Activated CD4-positive, CD25-positive, alpha-beta regulatory T cell treated with anti-CD3 and anti-CD28 coated beads, Interleukin-2, amount 50 U/mL, for 72 hours (primary cell): ENCODE data around the gene KCTD17.
A peak's percentile ranks its signal among the peaks of the same experiment; 100 is the strongest.

Experiments used
- DNase-seq: peaks from one replicate; pipeline ENCODE4 v3.0.0; 2021

The KCTD17 gene

DNA sequence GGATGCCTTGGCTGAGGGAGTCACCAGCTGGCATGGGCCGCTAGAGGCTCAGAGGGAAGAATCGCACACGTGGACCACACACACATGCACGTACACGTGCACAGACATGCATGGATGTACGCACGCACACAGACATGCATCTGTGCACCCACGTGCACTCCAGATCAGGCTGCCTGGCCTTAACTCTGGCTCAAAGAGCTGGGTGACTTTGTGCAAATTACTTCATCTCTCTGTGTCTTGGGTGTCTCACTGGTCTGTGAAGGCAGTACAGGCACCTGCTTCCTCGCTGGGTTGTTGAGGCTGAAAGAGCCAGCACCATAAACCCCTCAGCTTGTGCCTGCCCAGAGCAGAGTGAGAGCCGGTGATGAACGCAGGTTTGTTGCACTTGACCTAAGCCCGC lies 29.3 kb downstream of the KCTD17 start:
- DNase-seq, result no peak

DNA sequence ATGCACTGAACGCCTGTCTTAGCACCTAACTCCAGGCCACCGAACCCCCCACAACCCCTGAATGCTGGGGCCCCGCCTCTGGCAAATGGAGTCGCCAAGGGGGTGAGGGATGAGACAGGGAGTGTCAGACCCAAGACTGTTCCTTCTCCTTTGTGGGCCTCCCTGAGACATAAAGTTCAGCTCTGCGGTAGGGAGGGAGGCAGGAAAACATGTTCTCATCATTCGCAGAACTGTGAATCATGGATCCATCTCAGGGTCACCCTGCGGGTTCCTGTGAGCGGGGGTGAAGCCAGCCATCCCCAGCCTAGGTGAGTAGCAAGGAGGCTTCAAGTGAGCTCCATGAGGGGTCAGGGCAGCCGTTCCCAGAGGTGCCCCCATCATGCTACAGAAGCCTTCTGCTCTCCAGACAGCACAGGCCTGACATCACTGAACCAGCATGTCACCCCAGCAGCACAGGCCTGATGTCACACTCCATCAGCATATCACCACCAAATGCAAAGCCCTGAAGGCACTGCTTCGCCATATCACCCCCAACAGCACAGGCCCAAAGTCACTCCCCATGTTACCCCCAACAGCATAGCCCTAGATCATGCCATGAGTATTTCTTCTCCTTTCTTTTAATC lies 30.8 kb downstream of the KCTD17 start:
- DNase-seq, result no peak

DNA sequence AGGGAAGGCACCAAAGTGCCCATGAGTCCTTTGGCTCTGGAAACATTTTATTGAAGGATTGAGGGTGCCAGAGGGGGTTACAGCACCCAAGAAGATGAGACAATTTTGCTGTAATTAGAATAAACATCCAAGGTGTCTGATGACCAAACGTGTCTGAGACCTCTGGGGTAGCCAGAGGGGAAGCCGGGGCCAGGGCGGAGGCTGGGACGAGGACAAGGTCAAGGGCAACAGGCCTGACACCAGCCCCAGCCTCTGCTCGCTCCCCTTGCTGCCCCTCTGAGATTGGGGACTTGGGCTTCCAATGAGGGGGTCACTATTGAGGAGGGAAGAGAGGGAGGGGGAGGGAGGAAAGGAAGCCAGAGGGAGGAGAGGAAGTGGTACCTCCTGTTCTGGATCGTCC lies 32.4 kb downstream of the KCTD17 start:
- DNase-seq, result no peak

DNA sequence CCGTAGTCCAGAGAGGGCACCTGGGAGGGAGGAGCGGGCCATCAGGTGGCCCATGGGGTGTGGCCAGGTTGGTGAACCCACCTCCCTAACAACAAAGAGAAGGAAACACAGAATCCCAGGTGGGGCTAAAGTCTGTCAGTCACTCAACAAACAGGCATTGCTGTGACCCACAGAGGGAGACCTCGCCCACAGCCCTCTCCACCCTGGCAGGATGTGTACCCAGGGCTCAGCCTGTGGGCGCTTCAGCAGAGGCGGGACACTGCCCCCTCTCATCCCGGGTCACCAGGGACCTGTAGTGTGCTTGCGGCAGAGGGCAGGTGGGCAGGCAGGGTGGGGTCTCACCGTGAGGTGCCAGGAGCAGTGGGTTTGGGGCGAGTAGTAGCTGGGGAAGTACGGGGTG lies 32.8 kb downstream of the KCTD17 start:
- DNase-seq, result no peak

DNA sequence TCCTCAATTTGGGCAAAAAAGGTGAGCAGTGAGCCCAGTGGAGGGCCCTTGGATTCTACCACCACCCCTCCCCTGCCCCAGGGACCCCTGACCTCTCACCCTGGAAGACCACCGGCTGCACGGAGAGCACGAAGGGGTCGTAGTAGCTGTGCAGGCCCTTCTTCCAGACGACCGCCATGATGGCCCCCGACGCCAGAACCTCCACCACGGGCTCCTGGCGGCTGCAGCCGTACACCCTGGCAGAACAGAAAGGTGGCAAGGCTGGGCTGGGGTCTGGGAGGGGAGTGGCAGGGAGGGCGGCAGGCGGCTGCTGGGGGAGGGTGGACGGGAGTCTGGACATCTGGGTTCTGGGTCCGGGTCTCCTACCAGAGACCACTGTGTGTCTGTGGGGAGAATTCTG lies 34.6 kb downstream of the KCTD17 start:
- DNase-seq, result no peak

DNA sequence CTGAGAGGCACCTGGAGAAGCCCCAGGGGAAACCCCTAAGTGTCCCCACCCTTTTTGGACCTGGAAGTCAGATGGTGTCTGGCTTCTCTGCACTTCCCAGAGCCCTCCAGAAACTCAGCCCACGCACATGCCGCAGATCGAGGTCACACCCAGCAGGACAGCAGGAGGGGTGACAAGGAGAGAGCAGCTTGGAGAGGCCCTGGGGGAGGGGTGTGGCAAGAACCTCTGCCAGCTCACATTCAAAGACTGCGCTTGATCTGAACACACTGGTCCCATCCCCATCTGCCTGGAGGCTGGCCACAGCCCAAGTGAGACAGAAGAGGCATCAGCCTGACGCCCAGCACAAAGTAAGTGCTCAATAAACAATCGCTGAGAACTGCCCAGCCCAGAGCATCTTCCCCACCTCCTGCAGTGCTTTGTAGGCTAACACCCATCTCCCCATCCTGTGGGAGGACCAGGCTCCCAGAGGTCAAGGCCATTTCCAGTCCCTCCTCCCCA lies 36.6 kb downstream of the KCTD17 start:
- DNase-seq, result no peak

DNA sequence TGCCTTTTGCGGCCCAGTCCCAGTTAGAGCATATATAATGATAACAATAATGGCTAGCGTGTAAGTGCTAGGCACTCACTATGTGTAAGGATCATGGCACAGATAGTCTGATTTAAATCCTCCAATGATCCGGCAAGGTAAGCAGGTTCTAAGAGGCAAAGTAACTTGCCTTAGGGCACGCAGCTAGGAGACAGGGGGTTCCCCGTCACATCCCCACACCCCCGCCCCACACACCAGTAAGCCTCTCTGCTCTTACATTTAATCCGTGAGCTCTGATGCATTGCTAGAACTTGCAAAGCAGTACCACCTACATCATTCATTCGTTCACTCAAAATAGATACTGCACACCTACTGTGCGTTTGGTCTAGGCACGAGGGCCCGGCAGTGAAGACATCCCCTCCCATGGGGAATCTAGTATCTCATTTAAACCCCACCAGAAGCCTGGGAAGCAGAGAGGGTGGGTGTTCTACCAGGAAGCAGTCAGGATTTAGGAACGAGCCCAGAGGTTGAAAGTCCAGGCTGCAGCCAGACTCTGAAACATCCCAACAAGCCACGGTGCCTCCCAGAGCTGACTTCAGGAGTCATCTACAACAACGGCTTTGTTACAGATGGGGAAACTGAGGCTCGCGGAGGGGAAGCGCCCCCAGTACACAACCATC lies 37.3 kb downstream of the KCTD17 start:
- no peak for DNase-seq

DNA sequence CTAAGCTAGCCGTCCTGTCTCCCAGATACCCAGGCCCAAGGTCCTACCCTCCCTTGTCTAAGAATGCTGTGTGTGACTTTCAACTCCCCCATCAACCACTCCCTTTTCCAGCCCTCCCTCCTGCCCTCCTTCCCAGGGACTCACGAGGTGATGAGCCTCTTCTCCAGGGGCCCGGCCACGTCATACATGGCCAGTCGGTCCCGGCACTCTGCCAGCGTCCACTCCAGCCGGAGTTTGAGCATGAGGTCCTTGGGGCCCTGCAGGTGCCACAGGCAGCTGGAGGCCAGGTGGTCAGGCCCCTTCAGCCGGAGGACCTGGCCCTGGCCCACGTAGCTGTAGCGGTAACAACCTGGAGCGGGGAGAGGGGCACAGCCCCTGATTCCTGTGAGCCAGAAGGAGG lies 37.9 kb downstream of the KCTD17 start:
- no peak for DNase-seq

DNA sequence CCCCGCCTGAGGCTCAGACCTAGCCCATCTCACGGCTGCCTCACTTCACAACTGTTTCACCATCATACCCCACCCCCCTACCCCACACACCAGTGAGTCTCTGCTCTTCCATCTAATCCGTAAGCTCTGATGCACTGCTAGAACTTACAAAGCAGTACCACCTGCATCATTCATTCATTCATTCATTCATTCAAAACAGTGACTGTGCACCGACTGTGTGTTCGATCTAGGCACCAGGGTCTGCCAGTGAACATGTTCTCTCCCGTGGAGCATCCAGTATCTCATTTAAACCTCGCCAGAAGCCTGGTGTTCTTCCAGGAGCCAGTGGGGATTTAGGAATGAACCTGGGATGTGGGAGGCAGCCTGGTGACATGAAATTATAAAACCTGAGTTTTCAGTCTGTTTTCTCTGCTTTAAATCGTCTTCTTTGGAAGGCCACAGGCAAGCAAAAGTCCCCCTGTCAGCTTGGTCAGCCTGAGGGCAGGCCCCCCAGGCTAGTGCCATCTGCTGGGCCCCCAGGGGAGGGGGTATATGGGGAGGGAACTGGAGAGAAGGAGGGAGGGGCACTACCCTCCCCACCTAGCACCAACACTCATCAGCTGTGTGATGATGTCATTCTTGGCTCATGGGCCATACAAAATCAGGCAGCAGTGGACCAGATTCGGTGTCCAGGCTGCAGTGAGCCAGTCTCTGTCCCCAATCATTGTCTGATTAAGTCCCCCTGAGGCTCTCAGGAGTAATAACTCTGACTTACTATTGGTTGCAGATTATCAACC lies 39.6 kb downstream of the KCTD17 start:
- no peak for DNase-seq

DNA sequence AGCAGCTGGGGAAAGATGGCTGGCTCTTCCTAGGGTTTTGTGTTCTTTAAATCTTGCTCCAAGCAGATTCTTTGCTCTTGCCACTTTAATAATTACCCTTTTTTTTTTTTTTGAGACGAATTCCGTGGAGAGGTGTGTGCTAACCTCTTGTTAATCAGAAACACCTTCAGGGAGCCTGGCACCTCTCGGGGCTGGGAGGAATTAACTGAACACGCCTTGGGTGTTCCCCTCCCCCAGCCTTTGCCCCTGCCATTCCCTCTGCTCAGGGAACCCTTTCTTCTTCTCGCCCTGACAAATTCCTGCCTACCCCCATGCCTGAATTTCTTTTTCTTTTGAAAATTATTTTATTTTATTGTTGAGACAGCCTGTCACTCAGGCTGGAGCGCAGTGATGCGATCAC lies 40.5 kb downstream of the KCTD17 start:
- no peak for DNase-seq

DNA sequence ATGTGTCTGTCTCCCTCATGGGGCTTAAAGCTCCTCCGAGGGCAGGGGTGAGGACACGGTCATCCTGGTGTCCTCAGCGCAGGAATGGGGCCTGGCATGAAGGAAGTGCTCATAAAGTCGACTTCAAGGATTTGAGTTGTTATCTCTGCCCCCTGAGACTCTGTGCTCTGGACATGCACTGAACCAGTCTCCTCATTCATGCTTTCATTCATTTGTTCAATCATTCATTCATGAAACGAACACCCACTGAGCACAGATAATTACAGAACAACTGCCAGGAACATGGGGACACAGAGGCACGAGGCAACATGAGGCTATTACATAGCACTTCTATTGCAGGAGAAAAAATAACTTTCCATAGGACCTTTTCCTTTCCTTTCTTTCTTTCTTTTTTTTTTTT lies 41.5 kb downstream of the KCTD17 start:
- no peak for DNase-seq

DNA sequence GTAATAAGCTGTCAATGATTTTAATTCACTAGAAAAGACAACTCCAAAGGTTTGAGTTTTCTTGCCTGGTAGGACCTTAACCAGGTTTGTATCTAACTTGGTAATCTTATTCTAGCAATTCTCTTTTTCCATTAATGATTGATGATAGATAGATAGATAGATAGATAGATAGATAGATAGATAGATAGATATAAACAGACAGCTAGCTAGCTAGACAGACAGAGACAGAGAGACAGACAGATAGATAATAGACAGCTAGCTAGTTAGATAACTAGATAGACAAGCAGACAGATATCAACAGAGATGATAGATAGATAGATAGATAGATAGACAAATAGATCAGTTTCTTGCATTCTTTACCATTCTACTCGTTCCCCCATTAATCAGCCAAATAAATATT lies 42.7 kb downstream of the KCTD17 start:
- no peak for DNase-seq

DNA sequence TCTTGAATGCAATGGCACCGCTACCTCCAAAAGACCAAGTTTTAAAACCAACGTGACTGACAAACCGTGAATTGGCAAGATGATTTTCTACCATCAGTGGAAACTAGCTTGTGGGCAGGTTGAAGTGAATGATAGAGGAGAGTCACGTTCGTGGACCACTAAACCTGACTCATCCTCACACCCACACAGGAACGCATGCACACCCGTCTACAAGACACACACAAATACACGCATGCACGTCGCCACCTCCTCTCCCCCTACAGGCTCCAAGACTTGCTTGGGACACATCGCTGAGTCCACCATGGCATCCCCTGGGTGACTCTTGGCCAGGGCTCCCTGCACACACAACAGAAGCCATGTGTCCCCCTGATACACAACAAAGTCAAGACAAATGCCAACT lies 43.6 kb downstream of the KCTD17 start:
- DNase-seq, result peak; percentile 52

DNA sequence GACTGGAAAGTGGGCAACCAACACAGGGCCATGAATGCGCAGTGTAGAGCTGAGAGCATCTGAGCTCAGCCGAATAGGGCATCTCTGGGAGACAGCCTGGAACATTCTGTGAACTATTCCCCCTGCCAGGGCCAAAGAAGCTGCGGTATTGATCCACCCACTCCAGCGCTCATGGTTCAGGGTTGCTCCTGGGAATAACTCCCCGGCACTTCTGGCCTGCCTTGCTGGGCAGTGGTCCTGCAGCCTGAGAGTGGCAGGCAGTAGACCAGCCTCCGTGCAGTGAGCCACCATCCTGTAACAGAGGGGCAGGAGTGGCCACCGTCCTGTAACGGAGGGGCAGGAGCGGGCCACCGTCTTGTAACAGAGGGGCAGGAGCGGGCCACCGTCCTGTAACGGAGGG lies 45.8 kb downstream of the KCTD17 start:
- no peak for DNase-seq

DNA sequence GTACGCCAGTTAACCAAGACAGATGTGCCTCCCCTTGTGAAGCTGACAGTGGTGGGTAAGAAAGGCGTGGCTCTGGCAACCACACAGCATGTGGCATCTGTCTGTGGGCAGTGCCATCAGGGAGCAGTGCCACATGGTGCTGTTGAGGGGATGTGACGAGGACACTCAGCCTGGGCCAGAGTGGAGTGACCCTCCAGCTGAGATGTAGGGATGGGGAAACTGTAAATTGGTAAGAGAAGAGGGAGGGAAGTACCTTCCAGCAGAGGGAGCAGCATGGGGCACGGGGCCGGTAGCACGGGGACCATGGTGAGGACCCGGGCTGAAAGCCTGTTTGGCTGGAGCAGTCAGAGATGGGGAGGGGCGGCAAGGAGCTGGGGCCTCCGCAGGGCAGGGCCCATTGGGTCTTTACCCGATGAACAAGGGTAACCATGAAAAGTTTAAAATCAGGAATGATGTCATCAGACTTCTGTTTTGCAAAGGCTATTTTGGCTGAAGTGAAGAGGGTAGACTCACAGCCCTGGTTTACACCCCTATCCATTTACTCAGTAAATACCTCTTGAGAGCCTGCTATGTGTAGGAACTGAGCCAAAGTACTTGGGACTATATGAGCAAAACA lies 47.5 kb downstream of the KCTD17 start:
- no peak for DNase-seq

DNA sequence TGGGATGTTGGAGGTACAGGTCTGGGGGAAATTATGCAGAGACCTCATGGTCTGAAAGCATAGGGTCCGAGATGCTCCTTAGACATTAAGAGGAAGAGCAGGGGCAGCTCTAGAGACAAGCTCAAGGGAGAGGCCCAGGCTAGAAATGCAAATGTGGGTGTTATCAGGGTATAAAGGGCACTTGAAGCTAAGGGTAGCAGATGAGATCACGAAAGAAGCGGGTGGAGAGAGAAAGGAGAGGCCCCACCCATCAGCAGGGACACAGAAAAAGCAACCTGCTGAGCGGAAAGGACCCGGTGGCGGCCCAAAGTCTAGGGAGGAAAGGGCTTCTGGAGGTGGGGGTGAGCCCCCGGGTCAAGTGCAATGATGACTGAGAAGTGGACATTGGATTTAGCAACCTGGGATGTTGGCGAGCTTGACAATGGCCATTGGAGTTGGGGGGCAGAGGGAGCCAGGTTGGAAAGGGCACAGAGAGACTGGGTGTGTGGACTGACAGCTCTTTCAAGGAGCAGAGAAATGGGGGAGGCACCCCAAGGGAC lies 49.1 kb downstream of the KCTD17 start:
- peak; percentile 50 for DNase-seq

DNA sequence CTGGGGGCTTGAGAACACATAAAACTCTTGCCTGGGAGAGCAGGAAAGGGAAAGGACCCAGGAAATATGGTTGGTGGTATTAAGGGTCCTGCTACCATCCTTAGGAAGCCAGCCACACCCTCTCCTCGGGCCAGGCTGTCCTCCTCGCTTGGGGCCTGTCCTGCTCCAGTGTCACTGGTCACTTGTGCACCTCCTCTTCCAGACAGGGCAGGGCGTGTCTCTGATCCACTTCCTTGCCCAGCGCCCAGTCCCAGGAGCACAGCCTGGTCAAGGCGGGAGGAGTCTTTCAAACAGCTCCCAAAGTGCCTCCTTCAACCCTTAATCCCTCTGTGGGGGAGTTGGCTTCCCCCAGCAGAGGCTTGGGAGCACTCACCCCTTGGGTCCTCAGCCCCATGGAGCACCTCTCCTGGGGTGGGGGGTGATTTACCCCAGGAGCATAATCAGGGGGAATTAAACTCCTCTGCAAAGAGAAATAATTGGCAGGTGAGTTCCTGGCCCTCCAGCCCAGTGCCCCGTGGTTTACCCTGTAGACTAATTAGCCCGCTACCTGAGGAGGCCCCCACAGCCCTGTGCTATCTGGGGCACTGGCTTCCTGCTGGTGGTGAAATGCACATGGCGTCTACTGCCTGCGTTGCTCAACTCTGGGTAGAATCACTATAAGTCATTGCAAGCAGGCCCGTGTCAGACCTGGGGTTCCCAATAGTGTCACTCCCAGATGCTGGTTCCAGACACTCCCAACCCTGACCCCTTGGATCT lies 49.9 kb downstream of the KCTD17 start:
- DNase-seq, result no peak

DNA sequence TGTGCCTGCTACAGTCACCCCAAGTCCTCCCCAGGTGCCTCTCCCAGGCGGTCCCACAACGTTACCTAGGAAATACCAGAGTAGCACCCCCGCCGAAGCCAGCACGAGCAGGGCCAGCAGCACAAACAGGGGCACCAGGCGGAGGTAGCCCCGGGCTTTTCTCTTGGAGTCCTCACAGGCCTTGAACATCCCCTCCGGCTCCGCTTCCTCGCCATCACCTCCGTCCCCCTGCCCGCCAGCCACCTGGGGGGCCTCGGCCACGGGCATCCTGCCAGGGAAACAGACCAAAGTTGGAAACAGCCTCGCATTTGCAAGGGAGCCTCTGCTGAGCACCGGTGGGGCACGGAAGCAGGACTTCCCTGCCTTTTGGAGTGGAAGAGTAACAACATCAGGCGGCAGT lies 51.6 kb downstream of the KCTD17 start:
- no peak for DNase-seq

DNA sequence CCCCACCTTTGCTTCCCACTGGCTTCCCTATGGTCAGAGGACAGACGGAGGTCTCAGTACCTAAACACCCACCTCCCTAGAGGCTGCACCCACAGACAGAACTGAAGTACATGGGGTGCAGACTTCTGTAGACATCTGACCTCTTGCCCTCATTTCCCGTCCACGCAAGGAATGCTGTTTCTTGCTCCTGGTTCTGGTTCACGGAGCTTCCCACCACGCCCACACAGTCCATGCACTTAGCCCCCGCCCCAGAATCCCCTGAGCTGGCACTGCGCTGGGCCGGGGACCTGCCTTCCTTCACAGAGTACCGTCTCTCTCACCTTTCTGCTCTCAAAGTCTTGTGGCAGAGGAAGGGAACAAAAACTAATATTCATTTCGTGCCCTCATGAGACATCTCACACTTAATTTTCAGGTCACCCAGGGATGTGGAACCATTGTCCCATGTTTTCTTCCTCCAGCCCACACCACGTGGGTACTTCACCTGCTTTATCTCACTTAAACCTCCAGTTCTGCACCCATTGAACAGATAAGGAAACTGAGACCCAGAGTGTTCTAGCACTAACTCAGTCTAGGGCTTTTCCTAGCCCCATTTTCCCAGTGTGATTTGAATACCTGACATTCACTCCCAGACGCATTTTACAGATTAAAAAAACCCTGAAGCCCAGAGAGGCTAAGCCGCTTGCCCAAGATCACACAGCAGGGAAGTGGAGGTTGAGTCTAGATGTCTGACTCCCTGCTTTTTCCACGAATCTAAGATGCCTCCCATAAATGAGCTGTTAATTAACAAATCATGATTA lies 52.3 kb downstream of the KCTD17 start:
- no peak for DNase-seq

DNA sequence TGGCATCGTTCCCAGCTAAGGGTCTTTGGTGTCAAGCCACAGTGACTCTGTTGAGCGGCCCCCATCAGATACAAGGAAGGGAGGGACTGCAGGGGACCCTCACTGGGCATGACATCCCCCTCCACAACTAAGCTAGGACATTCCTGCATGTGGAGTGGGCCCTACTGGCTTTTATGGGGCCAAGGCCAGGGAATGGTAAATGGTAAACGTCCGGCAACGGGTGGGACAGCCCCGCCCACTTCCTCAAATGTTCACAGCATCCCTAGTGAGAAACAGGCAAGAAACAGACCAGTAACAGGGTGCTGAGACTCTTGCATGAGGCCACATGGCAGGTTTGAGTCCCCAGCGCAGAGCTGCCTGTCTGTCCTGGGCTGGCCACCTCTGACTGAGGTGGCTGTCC lies 53.6 kb downstream of the KCTD17 start:
- DNase-seq, result no peak

DNA sequence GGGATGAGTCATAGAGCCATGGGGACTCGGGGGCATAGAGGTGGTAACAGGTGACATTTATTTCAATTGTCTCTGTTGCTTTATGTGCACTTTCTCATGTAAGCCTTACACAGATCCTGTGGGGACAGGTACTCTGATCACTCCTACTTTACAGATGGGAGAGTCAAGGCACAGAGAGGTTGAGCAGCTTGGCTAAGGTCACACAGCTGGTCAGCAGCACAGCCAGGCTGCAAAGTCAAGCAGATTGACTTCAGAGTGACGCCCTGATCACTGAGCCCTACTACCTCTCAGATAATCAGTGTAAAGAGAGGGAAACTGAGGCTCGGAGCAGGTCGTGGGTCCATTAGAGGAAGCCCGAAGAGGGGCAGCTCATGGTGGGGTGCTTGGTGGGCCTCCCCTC lies 54.4 kb downstream of the KCTD17 start:
- no peak for DNase-seq
